ENCODE measurements around the gene DPF1.

The DPF1 gene

GRCh38 chr19:38268539-38268938 is 44.5 kb upstream of the DPF1 start:
- no peak overlapping the region for H3K4me3 ChIP-seq (replicated peaks; ENCODE audit: insufficient read depth, low read length)

GRCh38 chr19:38267761-38268483 is 43.9 kb upstream of the DPF1 start:
- DNase-seq (ENCODE audit: low read depth in 1 of 2, low spot score in 1 of 2) = no peak
- Histone ChIP-seq H3K4me3 (replicated peaks; ENCODE audit: insufficient read depth, low read length) (no peak overlapping the region), H3K27ac (replicated peaks) (no peak overlapping the region), H3K27me3 (ENCODE audit: insufficient read depth, poor library complexity, severe bottlenecking) (peaks cover 14% of the 10 kb centered on the region)
- TF ChIP-seq CTCF (IDR thresholded peaks at IDR 0.05; ENCODE audit: insufficient read depth, low read length) (no peak), GABPA (IDR thresholded peaks at IDR 0.05; ENCODE audit: low read depth) (no peak), POLR2AphosphoS5 (IDR thresholded peaks at IDR 0.05; ENCODE audit: low read depth) (no peak), SPI1 (IDR thresholded peaks at IDR 0.05; ENCODE audit: borderline replicate concordance, low read depth) (no peak), REST (IDR thresholded peaks at IDR 0.05; ENCODE audit: insufficient replicate concordance, low read depth) (no peak)

More at GRCh38 chr19:38268539-38268938, 44.5 kb upstream of the DPF1 start:
- no peak for TF ChIP-seq POLR2AphosphoS5 (IDR thresholded peaks at IDR 0.05; ENCODE audit: low read depth)
- no peak for TF ChIP-seq REST (IDR thresholded peaks at IDR 0.05; ENCODE audit: insufficient replicate concordance, low read depth)
- TF ChIP-seq CTCF (IDR thresholded peaks at IDR 0.05; ENCODE audit: insufficient read depth, low read length) = no peak
- TF ChIP-seq SPI1 (IDR thresholded peaks at IDR 0.05; ENCODE audit: borderline replicate concordance, low read depth) = no peak
- TF ChIP-seq GABPA (IDR thresholded peaks at IDR 0.05; ENCODE audit: low read depth) = no peak
- no peak overlapping the region for H3K27ac ChIP-seq (replicated peaks)
- no peak for DNase-seq (ENCODE audit: low read depth in 1 of 2, low spot score in 1 of 2)
- H3K27me3 ChIP-seq (ENCODE audit: insufficient read depth, poor library complexity, severe bottlenecking) = peaks cover 14% of the 10 kb centered on the region

GRCh38 chr19:38266981-38267597 is 43.1 kb upstream of the DPF1 start:
- TF ChIP-seq CTCF (IDR thresholded peaks at IDR 0.05; ENCODE audit: insufficient read depth, low read length) = no peak
- TF ChIP-seq POLR2AphosphoS5 (IDR thresholded peaks at IDR 0.05; ENCODE audit: low read depth) = no peak
- no peak for TF ChIP-seq SPI1 (IDR thresholded peaks at IDR 0.05; ENCODE audit: borderline replicate concordance, low read depth)
- no peak for TF ChIP-seq GABPA (IDR thresholded peaks at IDR 0.05; ENCODE audit: low read depth)
- H3K27me3 ChIP-seq (ENCODE audit: insufficient read depth, poor library complexity, severe bottlenecking) = peaks cover 14% of the 10 kb centered on the region
- H3K4me3 ChIP-seq (replicated peaks; ENCODE audit: insufficient read depth, low read length) = no peak overlapping the region
- H3K27ac ChIP-seq (replicated peaks) = no peak overlapping the region
- DNase-seq (ENCODE audit: low read depth in 1 of 2, low spot score in 1 of 2) = no peak

Data from HL-60 (cell line).